Mesenteric fat pad (tissue), 1 donor: Measurements from ENCODE around the gene CT45A2. TPM values are rescaled to one million over a fixed set of nuclear protein-coding genes. Genes with fewer than 3 reads are reported as not detected.
"Not testable (repeated sequence)": the region's sequence is repeated elsewhere in the genome, so short reads cannot be mapped to it uniquely, and the experiment has no call there.

Source experiments
- DNase-seq: peaks from one replicate; pipeline ENCODE4 v3.0.0-alpha.2; 2020; ENCODE audit warnings: low spot score
- long read RNA-seq: library from polyadenylated mRNA; unstranded; transcript quantifications from one replicate; pipeline ENCODE4 v2.0.0, GENCODE V29; 2020
- total RNA-seq: library from RNA; stranded (reverse); fragmentation: NEBNext Ultra II Directional; extraction: Animal tissue kit (Norgen Biotek cat#: 25700); gene quantifications from one replicate; pipeline ENCODE4 v1.2.1, GENCODE V29; 2021
- donor health status: DM: yes; HTN: yes; CAD: no.

CT45A2 gene
- total RNA-seq: not detected
- long read RNA-seq: 0 reads

- not testable (repeated sequence) for DNase-seq
Measured at GRCh38 chrX:135819912-135820311, at the start of gene CT45A2. CT45A2 (minus strand) TSS chrX:135820012; CDS start chrX:135816265, 3,747 bp downstream.

GRCh38 chrX:135854438-135854837, 34.6 kb upstream of the CT45A2 start, which contains the start of gene CT45A8:
CT45A8 (minus strand) TSS chrX:135854538; CDS start chrX:135850783, 3,755 bp downstream.
- not testable (repeated sequence) for DNase-seq

GRCh38 chrX:135837180-135837579, 17.4 kb upstream of the CT45A2 start, which contains the start of gene CT45A7:
CT45A7 (minus strand) TSS chrX:135837280; CDS start chrX:135833533, 3,747 bp downstream.
- not testable (repeated sequence) for DNase-seq

GRCh38 chrX:135802687-135803086, 17.1 kb downstream of the CT45A2 start, which contains the start of gene CT45A6:
CT45A6 (minus strand) TSS chrX:135802787; CDS start chrX:135798993, 3,794 bp downstream.
- not testable (repeated sequence) for DNase-seq

GRCh38 chrX:135785403-135785802, 34.4 kb downstream of the CT45A2 start, which contains the start of gene CT45A5:
CT45A5 (minus strand) TSS chrX:135785503; CDS start chrX:135781729, 3,774 bp downstream.
- not testable (repeated sequence) for DNase-seq

GRCh38 chrX:135768091-135768490, 51.7 kb downstream of the CT45A2 start, which contains the start of gene CT45A3:
CT45A3 (minus strand) TSS chrX:135768191; CDS start chrX:135764444, 3,747 bp downstream.
- not testable (repeated sequence) for DNase-seq

Other genes with a start within 250 kb of the CT45A2 start
- gene CT45A1, start 106.4 kb downstream of the CT45A2 start, total RNA-seq: not detected
- not detected for gene CT45A3, start 51.8 kb downstream of the CT45A2 start, total RNA-seq
- not detected for gene CT45A5, start 34.5 kb downstream of the CT45A2 start, total RNA-seq
- gene CT45A6, start 17.2 kb downstream of the CT45A2 start, total RNA-seq: not detected
- gene CT45A7, start 17.3 kb upstream of the CT45A2 start, total RNA-seq: not detected
- gene CT45A8, start 34.5 kb upstream of the CT45A2 start, total RNA-seq: not detected
- gene CT45A9, start 51.8 kb upstream of the CT45A2 start, total RNA-seq: not detected
- gene CT45A10, start 73.4 kb upstream of the CT45A2 start, total RNA-seq: not detected
- gene SAGE1, start 73.7 kb upstream of the CT45A2 start, total RNA-seq: not detected
- 25.1 TPM for gene MMGT1, start 154.0 kb upstream of the CT45A2 start, total RNA-seq
- gene SLC9A6, start 165.4 kb upstream of the CT45A2 start, total RNA-seq: 11.9 TPM